Fibroblast of lung (primary cell): ENCODE data around the gene CDKL5.

Source experiments
- EZH2 ChIP-seq: IDR thresholded peaks from 2 replicates; pipeline ENCODE4 v1.5.1; 2012; ENCODE audit warnings: low read length, control low read depth, mild to moderate bottlenecking; ENCODE audit errors: missing control alignments
- TF ChIP-seq, protein P1 (sequence below), 2 donors: IDR thresholded peaks in 1 of 2; conservative IDR thresholded peaks in 1 of 2; 1 replicate in 1 of 2; 2 replicates in 1 of 2; pipeline ENCODE4 v1.5.1; 2011 to 2012; ENCODE audit warnings: low read length in 2 of 2, control low read depth in 1 of 2, inconsistent platforms in 1 of 2, low read depth in 1 of 2, mild to moderate bottlenecking in 1 of 2

DNA sequence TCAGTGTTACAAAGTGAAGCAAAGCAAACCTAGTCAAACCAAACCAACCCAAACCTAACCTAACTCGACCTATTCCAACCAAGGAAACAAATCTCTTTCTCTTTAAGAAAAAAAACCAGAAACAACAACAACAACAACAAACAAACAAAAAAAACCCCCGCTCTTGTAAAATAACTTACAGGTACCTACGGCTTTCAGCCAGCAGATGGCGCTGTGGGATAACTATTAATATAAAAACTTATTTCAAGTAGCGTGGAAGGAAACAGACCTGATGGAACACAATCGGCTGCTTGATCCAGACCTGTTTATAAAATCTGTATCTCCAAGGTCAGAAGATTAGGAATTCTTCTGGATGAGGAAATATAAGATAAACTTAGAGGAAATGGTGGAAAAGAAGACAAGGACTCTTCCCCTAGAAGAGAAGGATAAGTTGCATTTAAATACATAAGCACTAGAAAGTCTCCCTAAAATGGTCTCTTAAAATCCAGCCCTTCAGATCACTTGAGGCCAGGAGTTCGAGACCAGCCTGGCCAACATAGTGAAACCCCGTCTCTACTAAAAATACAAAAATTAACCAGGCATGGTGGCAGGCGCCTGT is 34.4 kb upstream of the CDKL5 start:
- TF ChIP-seq, protein P1, sequence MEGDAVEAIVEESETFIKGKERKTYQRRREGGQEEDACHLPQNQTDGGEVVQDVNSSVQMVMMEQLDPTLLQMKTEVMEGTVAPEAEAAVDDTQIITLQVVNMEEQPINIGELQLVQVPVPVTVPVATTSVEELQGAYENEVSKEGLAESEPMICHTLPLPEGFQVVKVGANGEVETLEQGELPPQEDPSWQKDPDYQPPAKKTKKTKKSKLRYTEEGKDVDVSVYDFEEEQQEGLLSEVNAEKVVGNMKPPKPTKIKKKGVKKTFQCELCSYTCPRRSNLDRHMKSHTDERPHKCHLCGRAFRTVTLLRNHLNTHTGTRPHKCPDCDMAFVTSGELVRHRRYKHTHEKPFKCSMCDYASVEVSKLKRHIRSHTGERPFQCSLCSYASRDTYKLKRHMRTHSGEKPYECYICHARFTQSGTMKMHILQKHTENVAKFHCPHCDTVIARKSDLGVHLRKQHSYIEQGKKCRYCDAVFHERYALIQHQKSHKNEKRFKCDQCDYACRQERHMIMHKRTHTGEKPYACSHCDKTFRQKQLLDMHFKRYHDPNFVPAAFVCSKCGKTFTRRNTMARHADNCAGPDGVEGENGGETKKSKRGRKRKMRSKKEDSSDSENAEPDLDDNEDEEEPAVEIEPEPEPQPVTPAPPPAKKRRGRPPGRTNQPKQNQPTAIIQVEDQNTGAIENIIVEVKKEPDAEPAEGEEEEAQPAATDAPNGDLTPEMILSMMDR (conservative IDR thresholded peaks at IDR 0.05 in 1 of 2, IDR thresholded peaks at IDR 0.05 in 1 of 2; ENCODE audit: low read depth in 1 of 2, low read length in 2 of 2): peak in 1 of 2 donors; percentile 51
- TF ChIP-seq EZH2: no peak
